CD14-positive monocyte (primary cell): ENCODE measurements around the gene FBXO40. TPM values are rescaled to one million over a fixed set of nuclear protein-coding genes. Genes with fewer than 3 reads are reported as not detected.
A peak's percentile ranks its signal among the peaks of the same experiment; 100 is the strongest.

Source experiments
- DNase-seq, 3 donors: peaks; one replicate each; pipeline ENCODE4 v3.0.0-alpha.2; 2011 to 2022
- H2AFZ ChIP-seq: 2 replicates; pipeline ENCODE4 v1.6.0; 2012; ENCODE audit warnings: mild to moderate bottlenecking, low read depth, low read length, inconsistent platforms; ENCODE audit not compliant: insufficient read depth, poor library complexity, severe bottlenecking
- H3K27ac ChIP-seq, 2 donors: 1 replicate in 1 of 2; 2 replicates in 1 of 2; pipeline ENCODE4 v1.5.1; 2012 to 2013; ENCODE audit warnings: low read length in 2 of 2, control low read depth in 1 of 2, inconsistent platforms in 1 of 2, low read depth in 1 of 2, mild to moderate bottlenecking in 1 of 2
- H3K27me3 ChIP-seq, 2 donors: one replicate each; pipeline versions ENCODE4 v1.6.0 to v1.6.1; 2011 to 2013; ENCODE audit warnings: low read length in 2 of 2; ENCODE audit not compliant: control insufficient read depth in 2 of 2, insufficient read depth in 2 of 2
- H3K36me3 ChIP-seq, 2 donors: replicated peaks in 1 of 2; 1 replicate in 1 of 2; 2 replicates in 1 of 2; pipeline versions ENCODE4 v1.5.1 to v1.6.1; 2012 to 2013; ENCODE audit warnings: low read length in 2 of 2, control low read depth in 1 of 2, inconsistent platforms in 1 of 2, mild to moderate bottlenecking in 1 of 2; ENCODE audit not compliant: insufficient read depth in 2 of 2, control insufficient read depth in 1 of 2
- H3K4me1 ChIP-seq, 2 donors: 1 replicate in 1 of 2; 2 replicates in 1 of 2; pipeline versions ENCODE4 v1.5.1 to v1.6.1; 2012 to 2013; ENCODE audit warnings: low read length in 2 of 2, control low read depth in 1 of 2, inconsistent platforms in 1 of 2, mild to moderate bottlenecking in 1 of 2, moderate library complexity in 1 of 2; ENCODE audit not compliant: insufficient read depth in 2 of 2, control insufficient read depth in 1 of 2
- H3K4me2 ChIP-seq: replicated peaks from 2 replicates; pipeline ENCODE3; 2012; ENCODE audit warnings: low read length, moderate library complexity, mild to moderate bottlenecking; ENCODE audit not compliant: poor library complexity, severe bottlenecking; ENCODE audit errors: extremely low read depth
- H3K4me3 ChIP-seq, 3 experiments: fragments of 200-600 bp in 1 of 3; sonication (generic) in 1 of 3; replicated peaks in 1 of 3; 1 replicate in 2 of 3; 2 replicates in 1 of 3; pipeline ENCODE4 v1.5.1; 2011 to 2013; ENCODE audit warnings: low read length in 3 of 3, mild to moderate bottlenecking in 3 of 3, control low read depth in 2 of 3, low read depth in 2 of 3, inconsistent platforms in 1 of 3, moderate library complexity in 1 of 3
- H3K79me2 ChIP-seq: 2 replicates; pipeline ENCODE4 v1.6.0; 2012; ENCODE audit warnings: mild to moderate bottlenecking, control low read depth, inconsistent platforms, low read length, moderate library complexity; ENCODE audit not compliant: insufficient read depth
- H3K9ac ChIP-seq: 2 replicates; pipeline ENCODE4 v1.6.0; 2017; ENCODE audit warnings: low read length, mild to moderate bottlenecking; ENCODE audit not compliant: insufficient read depth, poor library complexity, severe bottlenecking
- H3K9me3 ChIP-seq, 2 donors: replicated peaks in 1 of 2; 1 replicate in 1 of 2; 2 replicates in 1 of 2; pipeline versions ENCODE4 v1.5.1 to v1.6.1; 2012 to 2013; ENCODE audit warnings: low read length in 2 of 2, control low read depth in 1 of 2; ENCODE audit not compliant: control insufficient read depth in 1 of 2, insufficient read depth in 1 of 2
- H4K20me1 ChIP-seq: 2 replicates; pipeline ENCODE4 v1.6.0; 2012; ENCODE audit warnings: mild to moderate bottlenecking, low read length, control low read depth, moderate library complexity; ENCODE audit not compliant: insufficient read depth
- H3K27ac Mint-ChIP-seq, 7 donors: one replicate each; pipeline ENCODE4 v1.8.0; 2020; ENCODE audit warnings: mild to moderate bottlenecking in 7 of 7, mixed read lengths in 7 of 7, moderate library complexity in 6 of 7, inconsistent platforms in 2 of 7
- H3K27me3 Mint-ChIP-seq, 3 donors: one replicate each; pipeline ENCODE4 v1.8.0; 2021 to 2022; ENCODE audit warnings: low read depth in 3 of 3, mild to moderate bottlenecking in 3 of 3, mixed read lengths in 3 of 3, moderate library complexity in 3 of 3, inconsistent platforms in 1 of 3
- H3K36me3 Mint-ChIP-seq, 2 donors: one replicate each; pipeline ENCODE4 v1.8.0; 2020; ENCODE audit warnings: mixed read lengths in 2 of 2, inconsistent platforms in 1 of 2, mild to moderate bottlenecking in 1 of 2
- H3K4me1 Mint-ChIP-seq: one replicate; pipeline ENCODE4 v1.8.0; 2020; ENCODE audit warnings: mild to moderate bottlenecking, mixed read lengths
- H3K4me3 Mint-ChIP-seq, 2 donors: one replicate each; pipeline ENCODE4 v1.8.0; 2020; ENCODE audit warnings: mild to moderate bottlenecking in 2 of 2, mixed read lengths in 2 of 2, moderate library complexity in 1 of 2
- H3K9me3 Mint-ChIP-seq, 7 donors: one replicate each; pipeline ENCODE4 v1.8.0; 2020 to 2022; ENCODE audit warnings: mixed read lengths in 7 of 7, mild to moderate bottlenecking in 6 of 7, moderate library complexity in 6 of 7, inconsistent platforms in 2 of 7
- WGBS: methylation state at CpG from one replicate; pipeline ENCODE4 v1.1.5; 2013; ENCODE audit warnings: missing lambda C conversion rate; ENCODE audit not compliant: insufficient coverage; 5-methylcytosine and 5-hydroxymethylcytosine counted together
- intact Hi-C, 2 donors: fragments of 100-400 bp; cut with micrococcal nuclease; formaldehyde crosslinking; loops; one replicate each; pipeline versions ENCODE4 v1.15.0 to v1.15.1; 2023
- polyA plus RNA-seq, 3 donors: library from polyadenylated mRNA; depleted of rRNA in 1 of 3; unstranded in 2 of 3; stranded (reverse) in 1 of 3; fragments of 300-500 nt in 2 of 3; fragments of >200 nt in 1 of 3; fragmentation: Illumina TruSeq in 2 of 3; gene quantifications; 1 replicate in 2 of 3; 2 replicates in 1 of 3; pipeline ENCODE4 v1.2.3, GENCODE V29; 2012 to 2021
- small RNA-seq: library from RNA; depleted of rRNA; stranded (forward); fragments of <200 nt; gene quantifications from one replicate; pipeline ENCODE3, GENCODE V24; 2012; ENCODE audit warnings: low read depth; ENCODE audit not compliant: insufficient read length
- TF ChIP-seq, protein P1 (sequence below): fragments of 200-600 bp; IDR thresholded peaks from one replicate; pipeline ENCODE4 v1.8.0; 2022; ENCODE audit warnings: antibody characterized with exemption, mild to moderate bottlenecking

FBXO40 gene
- polyA plus RNA-seq, 3 donors = not detected

DNA sequence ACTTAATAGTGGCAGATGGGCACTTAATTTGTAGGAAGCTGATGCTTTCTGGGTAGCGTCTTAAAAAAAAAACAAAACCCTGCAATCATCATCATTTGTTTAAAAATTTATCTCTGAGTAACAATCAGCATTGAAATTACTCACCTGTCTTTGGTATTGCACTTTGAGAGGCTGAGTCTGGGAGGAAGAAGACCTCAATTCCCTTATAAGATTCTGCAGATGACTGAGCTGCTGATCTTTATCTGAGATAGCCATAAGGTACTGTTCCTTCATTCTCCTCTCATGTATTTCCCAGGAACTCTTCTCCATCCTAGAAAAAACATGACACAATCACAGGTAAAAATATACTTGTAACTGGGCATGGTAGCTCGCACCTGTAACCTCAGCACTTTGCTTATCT is 84.0 kb downstream of the FBXO40 start:
- Histone ChIP-seq H3K27me3 (no peaks in the 10 kb centered on the region), H4K20me1 (no peaks in the 10 kb centered on the region), H3K4me3 (no peak overlapping the region), H2AFZ (no peak overlapping the region), H3K27ac (no peak overlapping the region), H3K4me1 (no peaks in the 10 kb centered on the region), H3K9me3 (no peaks in the 10 kb centered on the region), H3K36me3 (peaks cover 66 to 99% of the 10 kb centered on the region in 2 donors), H3K4me2 (no peak overlapping the region), H3K79me2 (no peaks in the 10 kb centered on the region), H3K9ac (no peak overlapping the region)
- Mint-ChIP-seq H3K4me3 (no peak overlapping the region), H3K27ac (peak overlapping the region in 1 of 7 donors; percentile 13), H3K36me3 (peaks cover 78 to 87% of the 10 kb centered on the region in 2 donors), H3K9me3 (no peaks in the 10 kb centered on the region), H3K4me1 (no peaks in the 10 kb centered on the region), H3K27me3 (peaks cover 0 to 2% (median 0%) of the 10 kb centered on the region in 3 donors)
- TF ChIP-seq, protein P1, sequence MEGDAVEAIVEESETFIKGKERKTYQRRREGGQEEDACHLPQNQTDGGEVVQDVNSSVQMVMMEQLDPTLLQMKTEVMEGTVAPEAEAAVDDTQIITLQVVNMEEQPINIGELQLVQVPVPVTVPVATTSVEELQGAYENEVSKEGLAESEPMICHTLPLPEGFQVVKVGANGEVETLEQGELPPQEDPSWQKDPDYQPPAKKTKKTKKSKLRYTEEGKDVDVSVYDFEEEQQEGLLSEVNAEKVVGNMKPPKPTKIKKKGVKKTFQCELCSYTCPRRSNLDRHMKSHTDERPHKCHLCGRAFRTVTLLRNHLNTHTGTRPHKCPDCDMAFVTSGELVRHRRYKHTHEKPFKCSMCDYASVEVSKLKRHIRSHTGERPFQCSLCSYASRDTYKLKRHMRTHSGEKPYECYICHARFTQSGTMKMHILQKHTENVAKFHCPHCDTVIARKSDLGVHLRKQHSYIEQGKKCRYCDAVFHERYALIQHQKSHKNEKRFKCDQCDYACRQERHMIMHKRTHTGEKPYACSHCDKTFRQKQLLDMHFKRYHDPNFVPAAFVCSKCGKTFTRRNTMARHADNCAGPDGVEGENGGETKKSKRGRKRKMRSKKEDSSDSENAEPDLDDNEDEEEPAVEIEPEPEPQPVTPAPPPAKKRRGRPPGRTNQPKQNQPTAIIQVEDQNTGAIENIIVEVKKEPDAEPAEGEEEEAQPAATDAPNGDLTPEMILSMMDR = no peak
- WGBS = no CpG with 5 or more reads among the region's 2 CpGs
- DNase-seq = no peak
- intact Hi-C loops = no loop called here

Small RNA genes within 50 kb of the gene (small RNA-seq; reads per million reads assigned to genes)
- not detected for gene RNU4-62P

Other genes starting within 250 kb of the FBXO40 start
- gene POLQ, start 47.4 kb upstream of the FBXO40 start, polyA plus RNA-seq = under 1 TPM in 2 of 3 donors, not detected in 1; 0.03 TPM
- not detected for gene ARGFX, start 25.4 kb upstream of the FBXO40 start, polyA plus RNA-seq
- 100 to 1,000 TPM; 311 to 483 (median 475) TPM for gene HCLS1, start 67.5 kb downstream of the FBXO40 start, polyA plus RNA-seq
- gene GOLGB1, start 156.4 kb downstream of the FBXO40 start, polyA plus RNA-seq = 1 to 10 TPM; 1.2 to 7.1 (median 1.7) TPM
- 10 to 100 TPM in 1 of 3 donors, 1 to 10 TPM in 2; 6.0 to 27.7 (median 7.5) TPM for gene IQCB1, start 241.7 kb downstream of the FBXO40 start, polyA plus RNA-seq
- 10 to 100 TPM; 31.5 to 91.6 (median 75.7) TPM for gene EAF2, start 241.8 kb downstream of the FBXO40 start, polyA plus RNA-seq